Right atrium auricular region (tissue), 2 donors: Measurements from ENCODE around the gene MARCO. TPM values are rescaled to one million over a fixed set of nuclear protein-coding genes. Genes with fewer than 3 reads are reported as not detected.

ENCODE experiments used
- DNase-seq: peaks from one replicate; pipeline ENCODE4 v3.0.0-alpha.2; 2019; ENCODE audit warnings: low spot score
- H3K27ac ChIP-seq, 2 donors: fragments of 200-600 bp; sonication (generic); 1 replicate in 1 of 2; 2 replicates in 1 of 2; pipeline ENCODE4 v1.5.1; 2016 to 2019
- H3K27me3 ChIP-seq, 2 donors: fragments of 200-600 bp; sonication (generic); one replicate each; pipeline versions ENCODE4 v1.5.1 to v1.6.0; 2017 to 2019
- H3K36me3 ChIP-seq: fragments of 200-600 bp; sonication (generic); one replicate; pipeline ENCODE4 v1.5.1; 2016
- H3K4me1 ChIP-seq, 2 donors: fragments of 200-600 bp; sonication (generic); one replicate each; pipeline versions ENCODE4 v1.5.1 to v1.6.0; 2017 to 2019
- H3K4me3 ChIP-seq, 2 donors: fragments of 200-600 bp; sonication (generic); 1 replicate in 1 of 2; 2 replicates in 1 of 2; pipeline ENCODE4 v1.5.1; 2017 to 2019; ENCODE audit warnings: mild to moderate bottlenecking in 1 of 2, moderate library complexity in 1 of 2
- H3K9me3 ChIP-seq, 2 donors: fragments of 200-600 bp; sonication (generic); one replicate each; pipeline ENCODE4 v1.5.1; 2019
- total RNA-seq, 2 donors: library from RNA; depleted of rRNA; stranded (reverse); fragments of >200 nt; gene quantifications; one replicate each; pipeline ENCODE4 v1.1.0, GENCODE V29; 2016
- TF ChIP-seq, protein P1 (sequence below), 2 donors: fragments of 200-600 bp; sonication (generic); IDR thresholded peaks; one replicate each; pipeline ENCODE4 v1.5.1; 2019; ENCODE audit warnings: antibody characterized with exemption in 2 of 2

The MARCO gene
- total RNA-seq, 2 donors from 2014 or later = 1.6 to 34.1 TPM

DNA sequence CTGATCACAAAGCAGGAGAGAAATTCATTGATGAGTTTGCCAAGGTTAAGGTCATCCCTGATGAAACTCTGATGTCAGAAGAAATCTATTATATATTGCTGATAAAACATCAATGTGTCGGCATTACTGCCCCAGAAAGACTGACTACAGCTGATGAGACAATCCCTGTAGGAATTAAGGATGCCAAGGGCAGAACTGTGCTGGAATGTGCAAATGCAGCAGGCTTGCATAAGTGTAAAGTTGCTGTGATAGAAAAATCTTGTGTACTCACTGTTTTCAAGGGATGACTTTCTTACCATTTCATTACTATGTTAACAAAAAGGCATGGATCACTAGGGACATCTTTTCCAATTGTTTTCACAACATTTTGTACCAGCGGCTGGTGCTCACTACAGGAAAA, 19.7 kb upstream of the MARCO start:
- Histone ChIP-seq H3K36me3 (no peaks in the 10 kb centered on the region), H3K27ac (no peak overlapping the region), H3K9me3 (peaks cover 0 to 10% of the 10 kb centered on the region in 2 donors), H3K4me1 (no peaks in the 10 kb centered on the region), H3K4me3 (no peak overlapping the region), H3K27me3 (no peaks in the 10 kb centered on the region)
- TF ChIP-seq, protein P1, sequence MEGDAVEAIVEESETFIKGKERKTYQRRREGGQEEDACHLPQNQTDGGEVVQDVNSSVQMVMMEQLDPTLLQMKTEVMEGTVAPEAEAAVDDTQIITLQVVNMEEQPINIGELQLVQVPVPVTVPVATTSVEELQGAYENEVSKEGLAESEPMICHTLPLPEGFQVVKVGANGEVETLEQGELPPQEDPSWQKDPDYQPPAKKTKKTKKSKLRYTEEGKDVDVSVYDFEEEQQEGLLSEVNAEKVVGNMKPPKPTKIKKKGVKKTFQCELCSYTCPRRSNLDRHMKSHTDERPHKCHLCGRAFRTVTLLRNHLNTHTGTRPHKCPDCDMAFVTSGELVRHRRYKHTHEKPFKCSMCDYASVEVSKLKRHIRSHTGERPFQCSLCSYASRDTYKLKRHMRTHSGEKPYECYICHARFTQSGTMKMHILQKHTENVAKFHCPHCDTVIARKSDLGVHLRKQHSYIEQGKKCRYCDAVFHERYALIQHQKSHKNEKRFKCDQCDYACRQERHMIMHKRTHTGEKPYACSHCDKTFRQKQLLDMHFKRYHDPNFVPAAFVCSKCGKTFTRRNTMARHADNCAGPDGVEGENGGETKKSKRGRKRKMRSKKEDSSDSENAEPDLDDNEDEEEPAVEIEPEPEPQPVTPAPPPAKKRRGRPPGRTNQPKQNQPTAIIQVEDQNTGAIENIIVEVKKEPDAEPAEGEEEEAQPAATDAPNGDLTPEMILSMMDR (IDR thresholded peaks at IDR 0.05) = no peak
- DNase-seq = no peak

DNA sequence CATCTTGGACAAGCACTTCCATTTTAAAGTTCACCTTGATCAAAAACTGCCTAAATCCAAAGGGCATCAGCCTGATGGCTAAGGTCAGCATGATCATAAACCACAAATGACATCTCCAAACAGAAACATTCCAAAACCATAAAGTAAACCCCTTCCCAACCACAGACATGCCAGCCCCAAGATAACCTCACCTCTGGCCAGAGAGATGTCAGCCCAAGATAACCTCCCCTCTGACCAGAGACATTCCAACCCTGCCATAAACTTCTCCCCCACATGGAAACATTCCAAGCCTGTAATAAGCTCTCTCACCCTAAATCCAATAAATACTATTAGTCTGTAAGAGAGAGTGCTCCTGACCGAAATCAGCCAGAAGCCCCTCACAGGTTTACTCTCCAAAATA, 18.6 kb upstream of the MARCO start:
- Histone ChIP-seq H3K9me3 (peaks cover 0 to 10% of the 10 kb centered on the region in 2 donors), H3K4me1 (no peaks in the 10 kb centered on the region), H3K4me3 (no peak overlapping the region), H3K27me3 (no peaks in the 10 kb centered on the region), H3K27ac (no peak overlapping the region), H3K36me3 (no peaks in the 10 kb centered on the region)
- no peak for DNase-seq
- TF ChIP-seq, protein P1 (IDR thresholded peaks at IDR 0.05) = no peak

DNA sequence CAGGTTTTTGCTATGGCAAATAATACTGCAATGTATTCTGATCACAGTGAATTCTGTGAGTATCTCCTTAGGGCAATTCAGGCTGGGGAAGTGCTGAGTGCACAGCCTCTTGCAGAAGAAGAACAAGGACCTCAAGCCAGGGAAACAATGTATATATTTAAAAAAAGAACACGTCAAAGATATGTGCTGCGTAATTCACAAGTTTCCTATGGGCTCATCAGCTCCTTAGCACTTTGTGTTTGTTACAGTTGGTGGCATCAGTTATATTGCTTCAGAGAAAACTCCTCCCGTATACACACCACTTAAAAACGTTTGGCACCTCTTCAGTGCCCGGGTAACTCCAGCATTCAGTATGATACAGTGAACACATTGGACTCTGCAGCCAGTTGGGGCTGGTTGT, 16.5 kb upstream of the MARCO start:
- Histone ChIP-seq H3K4me1 (no peaks in the 10 kb centered on the region), H3K9me3 (no peaks in the 10 kb centered on the region), H3K4me3 (no peak overlapping the region), H3K27ac (no peak overlapping the region), H3K36me3 (no peaks in the 10 kb centered on the region), H3K27me3 (no peaks in the 10 kb centered on the region)
- DNase-seq = no peak
- TF ChIP-seq, protein P1 (IDR thresholded peaks at IDR 0.05) = no peak

DNA sequence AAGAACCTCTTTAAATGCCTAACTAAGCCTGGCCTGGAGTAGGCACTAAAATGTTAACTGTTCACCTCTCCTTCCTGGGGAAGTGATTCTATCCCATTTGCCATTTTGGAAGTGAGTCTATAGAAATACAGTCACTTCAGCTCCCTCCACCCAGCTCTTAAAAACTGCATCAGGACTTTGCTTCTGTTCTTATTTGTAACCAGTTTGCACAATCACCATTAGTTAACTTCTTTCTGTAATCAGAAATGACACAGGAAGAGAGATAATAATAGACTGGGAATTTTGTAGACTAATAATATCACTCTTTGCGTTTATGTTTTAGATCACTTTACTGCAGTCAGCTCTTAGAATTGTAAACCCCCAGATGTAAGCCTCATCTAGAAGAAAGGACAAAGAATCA, 16.0 kb upstream of the MARCO start:
- H3K4me1 ChIP-seq = no peaks in the 10 kb centered on the region
- H3K9me3 ChIP-seq = no peaks in the 10 kb centered on the region
- DNase-seq = no peak
- no peak overlapping the region for H3K4me3 ChIP-seq
- no peaks in the 10 kb centered on the region for H3K27me3 ChIP-seq
- H3K27ac ChIP-seq = no peak overlapping the region
- TF ChIP-seq, protein P1 (IDR thresholded peaks at IDR 0.05) = no peak
- no peaks in the 10 kb centered on the region for H3K36me3 ChIP-seq

DNA sequence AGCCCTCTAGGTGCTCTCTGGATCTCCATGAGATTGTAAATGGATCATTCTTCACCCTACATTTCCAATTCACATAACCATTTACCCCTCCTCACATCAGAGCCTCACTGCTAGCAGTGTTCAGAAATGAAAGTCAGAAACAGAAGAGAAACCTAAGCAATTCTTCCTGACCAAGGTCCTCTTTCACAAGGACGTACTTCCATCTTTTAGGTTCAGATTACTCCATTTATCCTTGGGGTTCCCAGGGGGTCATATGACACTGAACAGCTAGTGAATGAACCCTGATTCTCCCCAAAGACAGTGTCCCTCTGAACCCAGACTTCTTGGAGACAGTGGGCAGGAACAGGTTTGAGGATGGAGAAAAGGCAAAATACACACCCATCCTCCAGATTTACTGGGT, 12.9 kb upstream of the MARCO start:
- Histone ChIP-seq H3K27me3 (no peaks in the 10 kb centered on the region), H3K27ac (no peak overlapping the region), H3K4me1 (no peaks in the 10 kb centered on the region), H3K4me3 (no peak overlapping the region), H3K36me3 (no peaks in the 10 kb centered on the region), H3K9me3 (peaks cover 8 to 20% of the 10 kb centered on the region in 2 donors)
- no peak for DNase-seq
- TF ChIP-seq, protein P1 (IDR thresholded peaks at IDR 0.05) = no peak

DNA sequence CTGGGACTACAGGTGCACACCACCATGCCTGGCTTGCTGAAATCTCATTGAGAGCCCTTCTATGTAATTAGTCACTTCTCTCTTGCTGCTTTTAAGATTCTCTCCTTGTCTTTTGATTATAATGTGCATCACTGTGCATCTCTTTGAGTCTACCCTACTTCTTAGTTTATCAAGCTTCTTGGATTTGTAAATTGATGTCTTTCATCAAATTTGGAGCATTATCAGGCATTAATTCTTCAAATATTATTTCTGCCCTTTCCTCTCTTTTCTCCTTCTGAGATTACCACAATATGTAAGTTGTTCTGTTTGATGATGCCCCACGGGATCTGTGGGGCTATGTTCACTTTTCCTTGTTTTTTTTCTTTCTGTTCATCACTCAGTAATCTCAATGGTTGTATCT, 9.0 kb upstream of the MARCO start:
- no peaks in the 10 kb centered on the region for H3K4me1 ChIP-seq
- TF ChIP-seq, protein P1 (IDR thresholded peaks at IDR 0.05) = no peak
- H3K9me3 ChIP-seq = peaks cover 8 to 23% of the 10 kb centered on the region in 2 donors
- no peak for DNase-seq
- no peaks in the 10 kb centered on the region for H3K36me3 ChIP-seq
- no peaks in the 10 kb centered on the region for H3K27me3 ChIP-seq
- H3K27ac ChIP-seq = no peak overlapping the region
- H3K4me3 ChIP-seq = no peak overlapping the region
